GM18505 (cell line): Measurements from ENCODE around the gene MBIP.

Experiments
- ATAC-seq: cut with Tn5 transposase; IDR thresholded peaks from one replicate; pipeline ENCODE4 v1.9.1; 2021; ENCODE audit not compliant: unreplicated experiment
- POLR2A ChIP-seq: IDR thresholded peaks from 4 replicates; pipeline ENCODE4 v1.6.1; 2011; ENCODE audit warnings: borderline replicate concordance; ENCODE audit not compliant: insufficient read depth, insufficient read length; ENCODE audit errors: extremely low read depth

The MBIP gene

GRCh38 chr14:36268121-36268520 lies 52.3 kb downstream of the MBIP start:
- TF ChIP-seq POLR2A, result no peak
- no peak for ATAC-seq

DNA sequence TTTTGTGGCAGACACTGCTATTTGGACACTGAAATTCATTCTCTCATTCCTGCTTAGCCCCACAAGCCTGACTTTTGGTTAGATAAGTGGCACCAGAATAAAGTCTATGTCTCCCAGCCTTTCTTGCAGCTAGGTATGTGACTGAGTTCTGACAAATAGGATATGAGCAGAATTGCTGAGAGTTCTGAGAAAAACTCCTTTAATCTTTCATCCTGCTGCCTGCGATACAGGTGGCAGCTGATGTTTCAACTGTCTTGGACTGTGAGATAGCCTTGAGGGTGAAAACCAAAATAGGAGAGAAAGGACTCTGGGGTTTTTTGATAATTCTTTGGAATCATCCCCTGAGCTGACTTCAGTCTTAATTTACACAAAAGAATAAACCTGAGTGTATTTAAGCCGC lies 55.8 kb downstream of the MBIP start:
- ATAC-seq, result no peak
- TF ChIP-seq POLR2A, result no peak

DNA sequence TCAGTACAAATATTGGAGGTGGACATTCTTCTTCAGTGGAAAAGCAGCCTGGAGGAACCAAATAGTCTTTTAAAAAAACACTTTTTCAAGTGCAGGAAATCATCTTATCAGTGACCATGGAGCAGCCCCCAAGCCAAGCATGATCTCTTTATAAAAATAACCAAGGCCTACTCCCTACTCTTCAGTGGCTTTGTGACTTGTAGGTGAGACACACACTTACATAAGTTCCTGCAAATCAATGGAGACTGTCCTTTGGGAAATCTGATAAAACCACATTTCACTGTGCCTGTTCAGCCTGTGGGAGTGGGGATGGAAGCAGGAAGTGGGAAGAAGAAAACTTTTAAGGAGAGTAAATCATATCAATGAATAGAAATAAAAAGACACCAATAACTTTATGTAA lies 56.3 kb downstream of the MBIP start:
- no peak for ATAC-seq
- TF ChIP-seq POLR2A, result no peak

- ATAC-seq, result no peak
- no peak for TF ChIP-seq POLR2A
Measured at GRCh38 chr14:36260970-36261640, 59.3 kb downstream of the MBIP start.

- no peak for ATAC-seq
- no peak for TF ChIP-seq POLR2A
Measured at GRCh38 chr14:36258241-36258640, 62.2 kb downstream of the MBIP start.

DNA sequence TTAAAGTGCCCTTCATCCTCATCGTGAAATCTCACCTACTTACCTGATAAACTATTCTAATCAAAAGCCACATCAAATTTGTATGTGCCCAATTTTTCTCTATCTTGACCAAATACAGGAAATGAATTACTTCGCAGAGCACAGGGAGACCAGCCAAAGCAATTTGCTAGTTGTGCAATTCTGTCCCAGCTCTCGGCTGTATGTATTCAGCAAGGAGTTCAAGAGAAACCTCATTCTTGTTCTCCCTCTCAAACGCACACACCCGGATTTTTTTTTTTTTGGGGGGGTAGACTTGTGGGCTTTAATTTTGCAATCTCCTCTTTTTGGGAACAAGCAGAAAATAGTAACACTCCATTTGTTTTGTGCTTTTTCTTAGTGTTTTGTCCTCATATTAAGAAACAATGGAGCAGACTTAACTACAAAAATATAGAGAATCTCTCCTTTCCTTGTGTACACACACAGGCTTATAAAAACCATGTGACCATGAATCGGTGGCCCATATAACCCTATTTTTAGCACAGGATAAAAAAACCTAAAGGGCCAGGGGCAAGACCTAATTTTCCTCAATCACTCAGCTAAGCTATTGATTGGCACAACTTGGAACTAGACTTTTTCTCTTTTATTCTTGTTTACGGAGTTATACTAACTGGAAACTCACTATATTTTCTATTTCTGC lies 64.2 kb downstream of the MBIP start:
- ATAC-seq, result no peak
- no peak for TF ChIP-seq POLR2A

DNA sequence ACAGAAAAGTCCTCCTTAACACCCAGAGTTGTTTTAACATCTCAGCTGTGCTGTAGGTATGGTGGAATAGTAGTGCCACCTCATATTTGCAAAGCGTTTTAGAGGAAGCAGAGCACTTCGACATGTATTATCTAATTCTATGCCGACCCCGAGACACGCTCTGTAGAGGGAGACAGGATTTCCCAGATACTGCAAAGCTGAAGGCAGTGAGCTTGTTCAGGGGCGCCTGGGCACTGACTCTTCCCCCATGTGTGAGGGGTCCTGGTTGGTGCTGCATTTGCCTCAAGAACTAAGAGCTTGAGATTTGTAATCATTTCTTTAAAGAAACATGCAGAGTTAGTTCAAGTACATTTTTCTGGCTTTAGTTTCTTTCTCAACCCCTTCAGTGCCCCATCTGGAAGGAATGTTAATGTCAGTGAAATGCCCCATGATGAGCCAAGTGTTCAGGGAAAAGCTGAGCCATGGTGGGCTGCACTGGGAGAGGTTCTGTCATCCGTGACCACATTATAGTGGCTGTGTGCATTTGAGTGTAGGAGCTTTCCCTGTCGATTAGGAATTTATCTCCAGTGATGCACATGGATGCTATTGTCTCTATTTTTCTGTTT lies 66.3 kb downstream of the MBIP start:
- no peak for TF ChIP-seq POLR2A
- ATAC-seq, result no peak
